ENCODE results near the gene SPATA13. TPM values are rescaled to one million over a fixed set of nuclear protein-coding genes. Genes with fewer than 3 reads are reported as not detected.

SPATA13 gene
- total and polyA plus RNA-seq, 10 donors, result 12.0 to 185 (median 125) TPM

- H3K27me3 ChIP-seq (replicated peaks in 1 of 7), result no peaks in the 10 kb centered on the region
- 93 to 99% (median 97%) methylated on average over 10 of the region's 10 CpGs for WGBS, 5 donors
- TF ChIP-seq POLR2AphosphoS5 (IDR thresholded peaks at IDR 0.05), result no peak
- no peak for TF ChIP-seq CTCF (IDR thresholded peaks at IDR 0.05 in 8 of 11, conservative IDR thresholded peaks at IDR 0.05 in 3 of 11)
- no peak for TF ChIP-seq POLR2A (IDR thresholded peaks at IDR 0.05)
- H3K9me3 ChIP-seq, result no peaks in the 10 kb centered on the region
- H3K4me1 ChIP-seq, result peaks cover 0 to 22% (median 3%) of the 10 kb centered on the region in 6 donors
- H3K27ac ChIP-seq, result peak overlapping the region in 1 of 8 donors; percentile 5
- H3K36me3 ChIP-seq, result peaks cover 15 to 100% (median 95%) of the 10 kb centered on the region in 6 donors
- no peak for DNase-seq
- H3K4me3 ChIP-seq, result no peak overlapping the region
- intact Hi-C loops (cut with DNase I; ENCODE audit: low total_unique reads), result no loop called here
These were observed 133.2 kb downstream of the SPATA13 start for GRCh38 chr13:24293746-24294145.

DNA sequence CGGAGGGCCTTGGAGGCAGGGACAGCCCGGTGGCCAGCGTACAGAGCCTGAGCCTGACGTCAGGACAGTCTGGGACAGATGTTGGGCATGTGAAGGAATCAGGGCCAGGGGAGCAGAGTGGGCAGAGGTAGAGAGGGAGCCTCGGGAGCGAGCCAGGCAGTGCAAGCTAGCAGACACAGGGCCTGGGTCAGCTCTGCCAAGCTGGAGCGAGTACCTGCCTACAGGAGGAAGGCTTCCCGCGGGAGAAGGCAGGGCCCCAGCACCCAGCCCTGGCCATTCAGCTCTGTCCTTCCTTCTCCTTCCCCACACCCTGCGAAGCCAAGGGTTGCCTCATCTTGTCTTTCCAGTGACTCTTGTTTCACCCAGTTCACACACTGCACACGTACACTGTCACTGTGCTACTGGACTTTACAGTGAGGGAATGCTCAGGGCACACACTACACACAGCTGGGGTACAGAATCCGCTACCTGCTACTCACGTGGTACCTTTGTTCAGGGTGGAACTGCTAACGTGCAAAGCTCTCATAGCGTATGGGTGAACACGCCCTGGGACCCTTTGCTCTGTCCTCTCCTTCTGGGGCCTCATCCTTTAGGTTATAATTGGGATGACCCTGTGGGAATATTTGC, 139.1 kb downstream of the SPATA13 start:
- intact Hi-C loops (cut with DNase I; ENCODE audit: low total_unique reads), result no loop called here
- Histone ChIP-seq H3K27me3 (replicated peaks in 1 of 7) (no peaks in the 10 kb centered on the region), H3K36me3 (peaks cover 4 to 100% (median 93%) of the 10 kb centered on the region in 6 donors), H3K4me1 (peaks cover 0 to 60% (median 26%) of the 10 kb centered on the region in 6 donors), H3K4me3 (no peak overlapping the region), H3K9me3 (no peaks in the 10 kb centered on the region), H3K27ac (peak overlapping the region in 7 of 8 donors; percentile 27 to 77 (median 64))
- 89 to 92% (median 92%) methylated on average over 16 of the region's 16 CpGs for WGBS, 5 donors
- peak; percentile 28 to 73 (median 33) for TF ChIP-seq POLR2AphosphoS5 (IDR thresholded peaks at IDR 0.05)
- no peak for TF ChIP-seq CTCF (IDR thresholded peaks at IDR 0.05 in 8 of 11, conservative IDR thresholded peaks at IDR 0.05 in 3 of 11)
- no peak for TF ChIP-seq POLR2A (IDR thresholded peaks at IDR 0.05)
- DNase-seq, result no peak

DNA sequence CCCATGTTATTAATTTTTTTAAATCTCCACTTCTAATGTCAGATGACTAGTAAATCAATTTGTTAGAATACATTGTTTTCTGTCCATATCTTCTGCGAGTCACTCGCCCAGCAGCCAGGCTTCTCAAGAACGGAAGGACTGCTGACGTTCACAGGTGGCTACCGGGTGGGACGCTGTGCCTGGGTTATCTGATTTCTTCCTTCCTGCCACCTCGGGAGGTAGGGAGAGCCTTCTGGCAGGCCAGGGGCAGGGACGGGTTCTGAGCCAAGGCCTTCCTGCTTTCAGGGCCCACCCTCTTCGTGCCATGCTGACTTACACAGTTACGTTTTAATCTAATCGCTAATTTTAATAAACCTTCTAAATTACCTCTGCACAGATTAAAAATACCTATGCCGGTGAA, 140.9 kb downstream of the SPATA13 start:
- no peak for TF ChIP-seq CTCF (IDR thresholded peaks at IDR 0.05 in 8 of 11, conservative IDR thresholded peaks at IDR 0.05 in 3 of 11)
- TF ChIP-seq POLR2AphosphoS5 (IDR thresholded peaks at IDR 0.05), result peak; percentile 68 to 85 (median 84)
- TF ChIP-seq POLR2A (IDR thresholded peaks at IDR 0.05), result no peak
- 73 to 83% (median 80%) methylated on average over 12 of the region's 12 CpGs for WGBS, 5 donors
- intact Hi-C loops (cut with DNase I; ENCODE audit: low total_unique reads), result no loop called here
- Histone ChIP-seq H3K27me3 (replicated peaks in 1 of 7) (no peaks in the 10 kb centered on the region), H3K4me3 (no peak overlapping the region), H3K4me1 (peaks cover 0 to 69% (median 31%) of the 10 kb centered on the region in 6 donors), H3K9me3 (no peaks in the 10 kb centered on the region), H3K36me3 (peaks cover 4 to 100% (median 86%) of the 10 kb centered on the region in 6 donors), H3K27ac (peak overlapping the region in 7 of 8 donors; percentile 32 to 77 (median 65))
- peak; percentile 84 for DNase-seq

GRCh38 chr13:24301911-24302310, 141.4 kb downstream of the SPATA13 start:
- no peak for TF ChIP-seq POLR2A (IDR thresholded peaks at IDR 0.05)
- no peak for TF ChIP-seq CTCF (IDR thresholded peaks at IDR 0.05 in 8 of 11, conservative IDR thresholded peaks at IDR 0.05 in 3 of 11)
- no peak for TF ChIP-seq POLR2AphosphoS5 (IDR thresholded peaks at IDR 0.05)
- H3K27ac ChIP-seq, result peak overlapping the region; percentile 32 to 77 (median 57)
- WGBS, 5 donors, result 74 to 83% (median 81%) methylated on average over 7 of the region's 7 CpGs
- no peaks in the 10 kb centered on the region for H3K9me3 ChIP-seq
- intact Hi-C loops (cut with DNase I; ENCODE audit: low total_unique reads), result no loop called here
- H3K4me3 ChIP-seq, result no peak overlapping the region
- peaks cover 0 to 70% (median 32%) of the 10 kb centered on the region in 6 donors for H3K4me1 ChIP-seq
- DNase-seq, result no peak
- peaks cover 4 to 100% (median 82%) of the 10 kb centered on the region in 6 donors for H3K36me3 ChIP-seq
- H3K27me3 ChIP-seq (replicated peaks in 1 of 7), result no peaks in the 10 kb centered on the region
